Measurements from ENCODE around the gene MMEL1.

- TF ChIP-seq ZNF10 (tag by site-specific recombination; IDR thresholded peaks at IDR 0.05): no peak
- TF ChIP-seq CTCF (tag by site-specific recombination; IDR thresholded peaks at IDR 0.05): no peak
- no peak for TF ChIP-seq PRDM1 (tag by site-specific recombination; IDR thresholded peaks at IDR 0.05)
- TF ChIP-seq REST (tag by site-specific recombination; IDR thresholded peaks at IDR 0.05): no peak
- TF ChIP-seq ZBTB48 (tag by site-specific recombination; IDR thresholded peaks at IDR 0.05): no peak
- TF ChIP-seq ZNF121 (tag by site-specific recombination; IDR thresholded peaks at IDR 0.05): no peak
- TF ChIP-seq ZNF707 (tag by site-specific recombination; IDR thresholded peaks at IDR 0.05): no peak
- TF ChIP-seq HOXD13 (CRISPR knock-in tag; IDR thresholded peaks at IDR 0.05; ENCODE audit: borderline replicate concordance): no peak
- no peak for TF ChIP-seq PRDM10 (tag by site-specific recombination; IDR thresholded peaks at IDR 0.05)
- no peak for TF ChIP-seq KLF10 (tag by site-specific recombination; IDR thresholded peaks at IDR 0.05)
Observed at GRCh38 chr1:2641381-2642130, 8.7 kb upstream of the MMEL1 start.
